Stomach (tissue), 4 donors: ENCODE results near the gene RBM47.

Experiments
- CTCF ChIP-seq, 7 experiments: fragments of 450-650 bp in 4 of 7; fragments of 200-600 bp in 3 of 7; sonication (generic) in 3 of 7; IDR thresholded peaks; one replicate each; pipeline ENCODE4 v1.5.1; 2016 to 2019; ENCODE audit warnings: antibody characterized with exemption in 7 of 7, control low read depth in 2 of 7, mild to moderate bottlenecking in 1 of 7
- POLR2AphosphoS5 ChIP-seq, 3 donors: sonication (generic); formaldehyde crosslinking; IDR thresholded peaks; one replicate each; pipeline ENCODE4 v1.6.1; 2016; ENCODE audit warnings: antibody characterized with exemption in 3 of 3

- TF ChIP-seq CTCF (IDR thresholded peaks at IDR 0.05), result no peak
- TF ChIP-seq POLR2AphosphoS5 (IDR thresholded peaks at IDR 0.05), result no peak
Observed at GRCh38 chr4:40665842-40666241, 36.2 kb upstream of the RBM47 start.
